Esophagus squamous epithelium (tissue), 5 donors: ENCODE measurements around the gene UBE2N. TPM values are rescaled to one million over a fixed set of nuclear protein-coding genes. Genes with fewer than 3 reads are reported as not detected.
A peak's percentile ranks its signal among the peaks of the same experiment; 100 is the strongest.
"Not testable (repeated sequence)": the region's sequence is repeated elsewhere in the genome, so short reads cannot be mapped to it uniquely, and the experiment has no call there.

ENCODE experiments used
- DNase-seq: peaks from one replicate; lab custom pipeline; 2025; lab: John Stamatoyannopoulos, UW
- H3K27ac ChIP-seq, 4 donors: fragments of 200-600 bp; sonication (generic); one replicate each; pipeline ENCODE4 v1.5.1; 2016 to 2019; ENCODE audit warnings: mild to moderate bottlenecking in 1 of 4
- H3K27me3 ChIP-seq, 4 donors: fragments of 200-600 bp; sonication (generic); 1 replicate in 3 of 4; 2 replicates in 1 of 4; pipeline versions ENCODE4 v1.5.1 to v1.6.0; 2017 to 2021; ENCODE audit warnings: antibody characterized with exemption in 1 of 4
- H3K36me3 ChIP-seq, 3 donors: fragments of 200-600 bp; sonication (generic); one replicate each; pipeline ENCODE4 v1.5.1; 2016 to 2019
- H3K4me1 ChIP-seq, 3 donors: fragments of 200-600 bp; sonication (generic); one replicate each; pipeline ENCODE4 v1.5.1; 2017 to 2019
- H3K4me3 ChIP-seq, 4 donors: fragments of 200-600 bp; sonication (generic); 1 replicate in 3 of 4; 2 replicates in 1 of 4; pipeline ENCODE4 v1.5.1; 2016 to 2019; ENCODE audit warnings: mild to moderate bottlenecking in 2 of 4, moderate library complexity in 1 of 4
- H3K9me3 ChIP-seq, 3 donors: fragments of 200-600 bp; sonication (generic); one replicate each; pipeline ENCODE4 v1.5.1; 2016 to 2019
- POLR2A ChIP-seq, 4 donors: fragments of 450-650 bp; IDR thresholded peaks; one replicate each; pipeline ENCODE4 v1.6.1; 2017; ENCODE audit warnings: antibody characterized with exemption in 4 of 4, mild to moderate bottlenecking in 4 of 4, moderate library complexity in 3 of 4
- WGBS, 2 donors: methylation state at CpG; one replicate each; pipeline ENCODE4 v1.1.5; 2018; 5-methylcytosine and 5-hydroxymethylcytosine counted together
- intact Hi-C: fragments of 100-400 bp; cut with DNase I; formaldehyde crosslinking; loops from one replicate; pipeline ENCODE4 v1.15.0; 2022
- total RNA-seq, 4 donors: library from RNA; depleted of rRNA; stranded (reverse); fragments of >200 nt; gene quantifications; one replicate each; pipeline ENCODE4 v1.1.0, GENCODE V29; 2016
- TF ChIP-seq, protein P1 (sequence below), 6 experiments: fragments of 450-650 bp in 4 of 6; fragments of 200-600 bp in 2 of 6; sonication (generic) in 2 of 6; IDR thresholded peaks; one replicate each; pipeline ENCODE4 v1.5.1; 2016 to 2019; ENCODE audit warnings: antibody characterized with exemption in 6 of 6, mild to moderate bottlenecking in 4 of 6, moderate library complexity in 4 of 6
- donor health status: DM: yes; HTN: yes; CAD: no.

Gene UBE2N
- total RNA-seq, 4 donors from 2014 or later = 32.6 to 52.8 (median 43.3) TPM

DNA sequence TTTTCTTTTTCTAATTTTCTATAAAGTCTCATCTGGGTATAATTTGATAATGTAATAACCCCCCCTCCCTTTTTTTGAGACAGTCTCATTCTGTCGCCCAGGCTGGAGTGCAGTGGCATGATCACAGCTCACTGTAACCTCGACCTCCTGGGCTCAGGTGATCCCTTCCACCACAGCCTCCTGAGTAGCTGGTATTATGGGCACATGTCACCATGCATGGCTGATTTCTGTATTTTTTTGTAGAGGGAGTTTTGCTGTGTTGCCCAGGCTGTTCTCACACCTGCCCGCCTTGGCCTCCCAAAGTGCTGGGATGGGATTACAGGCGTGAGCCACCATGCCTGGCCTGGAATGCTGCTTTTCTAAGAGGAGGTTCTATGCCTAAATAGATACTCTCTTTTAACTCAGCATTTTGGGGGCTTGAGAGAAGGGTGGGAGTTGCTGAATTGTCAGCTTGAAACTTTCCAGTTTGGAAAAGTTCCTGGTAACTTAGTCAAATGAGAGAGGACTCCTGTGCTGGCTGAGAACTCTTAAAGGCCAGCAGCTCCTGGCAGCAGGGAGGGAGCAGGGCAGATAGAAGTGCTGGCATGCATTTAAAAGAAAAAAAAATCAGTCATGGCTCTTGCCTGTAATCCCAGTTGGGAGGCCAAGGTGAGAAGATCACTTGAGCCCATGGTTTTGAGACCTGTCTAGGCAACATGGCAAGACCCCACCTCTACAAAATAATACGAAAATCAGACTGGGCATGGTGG is 51.0 kb downstream of the UBE2N start:
- Histone ChIP-seq H3K9me3 (no peaks in the 10 kb centered on the region), H3K4me3 (no peak overlapping the region), H3K4me1 (peaks cover 0 to 51% (median 10%) of the 10 kb centered on the region in 3 donors), H3K27ac (no peak overlapping the region), H3K27me3 (no peaks in the 10 kb centered on the region), H3K36me3 (peaks cover 0 to 13% (median 0%) of the 10 kb centered on the region in 3 donors)
- no peak for DNase-seq
- intact Hi-C loops = no loop called here
- WGBS, 2 donors = 69 to 86% methylated on average over 3 of the region's 5 CpGs
- TF ChIP-seq, protein P1, sequence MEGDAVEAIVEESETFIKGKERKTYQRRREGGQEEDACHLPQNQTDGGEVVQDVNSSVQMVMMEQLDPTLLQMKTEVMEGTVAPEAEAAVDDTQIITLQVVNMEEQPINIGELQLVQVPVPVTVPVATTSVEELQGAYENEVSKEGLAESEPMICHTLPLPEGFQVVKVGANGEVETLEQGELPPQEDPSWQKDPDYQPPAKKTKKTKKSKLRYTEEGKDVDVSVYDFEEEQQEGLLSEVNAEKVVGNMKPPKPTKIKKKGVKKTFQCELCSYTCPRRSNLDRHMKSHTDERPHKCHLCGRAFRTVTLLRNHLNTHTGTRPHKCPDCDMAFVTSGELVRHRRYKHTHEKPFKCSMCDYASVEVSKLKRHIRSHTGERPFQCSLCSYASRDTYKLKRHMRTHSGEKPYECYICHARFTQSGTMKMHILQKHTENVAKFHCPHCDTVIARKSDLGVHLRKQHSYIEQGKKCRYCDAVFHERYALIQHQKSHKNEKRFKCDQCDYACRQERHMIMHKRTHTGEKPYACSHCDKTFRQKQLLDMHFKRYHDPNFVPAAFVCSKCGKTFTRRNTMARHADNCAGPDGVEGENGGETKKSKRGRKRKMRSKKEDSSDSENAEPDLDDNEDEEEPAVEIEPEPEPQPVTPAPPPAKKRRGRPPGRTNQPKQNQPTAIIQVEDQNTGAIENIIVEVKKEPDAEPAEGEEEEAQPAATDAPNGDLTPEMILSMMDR (IDR thresholded peaks at IDR 0.05) = no peak
- TF ChIP-seq POLR2A (IDR thresholded peaks at IDR 0.05) = no peak

DNA sequence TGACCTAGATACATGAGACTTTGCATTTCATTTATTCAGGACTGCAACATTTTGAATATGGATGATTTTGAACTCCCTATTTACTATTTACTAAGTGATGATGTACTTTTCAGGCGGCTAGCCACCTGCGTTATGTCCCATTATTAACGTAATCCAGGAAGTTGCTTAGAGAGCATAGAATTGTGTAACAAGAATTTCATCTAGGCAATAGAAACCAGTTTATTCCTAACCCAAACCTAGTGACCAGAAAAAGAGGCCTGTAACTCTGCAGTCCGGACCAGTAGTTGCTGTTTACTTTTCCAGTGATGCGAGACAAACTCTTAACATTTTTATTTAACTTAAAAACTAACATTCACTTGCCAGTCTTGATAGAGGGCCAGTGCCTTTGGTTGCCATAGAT is 51.7 kb downstream of the UBE2N start:
- TF ChIP-seq, protein P1 (IDR thresholded peaks at IDR 0.05) = no peak
- no peak for TF ChIP-seq POLR2A (IDR thresholded peaks at IDR 0.05)
- no peak for DNase-seq
- intact Hi-C loops = no loop called here
- no peak overlapping the region for H3K4me3 ChIP-seq
- no peaks in the 10 kb centered on the region for H3K9me3 ChIP-seq
- no peaks in the 10 kb centered on the region for H3K27me3 ChIP-seq
- H3K27ac ChIP-seq = no peak overlapping the region
- peaks cover 0 to 54% (median 12%) of the 10 kb centered on the region in 3 donors for H3K4me1 ChIP-seq
- WGBS, 2 donors = 26 to 47% methylated on average over 5 of the region's 5 CpGs
- peaks cover 0 to 6% (median 0%) of the 10 kb centered on the region in 3 donors for H3K36me3 ChIP-seq

DNA sequence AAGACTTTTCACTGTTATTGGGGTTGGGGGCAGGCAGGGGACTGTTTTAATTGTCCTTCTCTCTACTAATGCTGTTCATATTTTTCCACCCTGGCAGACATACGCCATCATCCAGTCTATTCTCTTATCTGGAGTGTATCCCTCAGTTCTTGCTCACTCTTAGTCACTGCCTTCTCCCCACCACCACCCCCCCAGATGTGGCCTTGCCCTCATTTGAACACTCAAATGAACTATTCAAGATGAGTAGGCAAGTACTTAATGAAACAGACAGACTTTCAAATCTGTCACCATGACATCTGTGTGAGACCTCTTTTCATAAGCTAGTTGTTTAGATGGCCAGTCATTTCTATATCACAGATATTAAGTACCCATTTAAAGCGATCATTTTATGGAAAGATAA is 54.0 kb downstream of the UBE2N start:
- Histone ChIP-seq H3K27me3 (no peaks in the 10 kb centered on the region), H3K9me3 (no peaks in the 10 kb centered on the region), H3K4me1 (peaks cover 0 to 74% (median 22%) of the 10 kb centered on the region in 3 donors), H3K4me3 (no peak overlapping the region), H3K27ac (no peak overlapping the region), H3K36me3 (no peaks in the 10 kb centered on the region)
- WGBS, 2 donors = 61 to 75% methylated on average over 2 of the region's 2 CpGs
- DNase-seq = no peak
- intact Hi-C loops = no loop called here
- TF ChIP-seq, protein P1 (IDR thresholded peaks at IDR 0.05) = no peak
- TF ChIP-seq POLR2A (IDR thresholded peaks at IDR 0.05) = no peak

DNA sequence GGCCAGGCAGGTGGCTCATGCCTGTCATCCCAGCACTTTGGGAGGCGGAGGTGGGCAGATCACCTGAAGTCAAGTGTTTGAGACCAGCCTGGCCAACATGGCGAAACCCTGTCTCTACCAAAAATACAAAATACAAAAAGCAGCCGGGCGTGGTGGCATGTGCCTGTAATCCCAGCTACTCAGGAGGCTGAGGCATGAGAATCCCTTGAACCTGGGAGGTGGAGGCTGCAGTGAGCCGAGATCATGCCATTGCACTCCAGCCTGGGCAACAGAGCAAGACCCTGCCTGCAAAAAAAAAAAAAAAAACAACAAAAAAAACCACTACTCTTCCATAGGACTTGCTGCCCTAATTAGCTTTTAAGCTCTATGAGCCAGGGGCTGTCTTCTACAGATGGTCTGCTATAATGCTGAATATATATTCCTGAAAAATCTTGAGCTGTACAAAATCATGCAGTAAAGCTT is 59.7 kb downstream of the UBE2N start:
- DNase-seq, H3K36me3 ChIP-seq, H3K9me3 ChIP-seq, H3K27me3 ChIP-seq, intact Hi-C loops: not testable (repeated sequence)
- Histone ChIP-seq H3K4me1 (peaks cover 28 to 59% (median 29%) of the 10 kb centered on the region in 3 donors), H3K4me3 (peak overlapping the region in 1 of 4 donors; percentile 93), H3K27ac (peak overlapping the region in 3 of 4 donors; percentile 93 to 97 (median 97))
- 68 to 69% methylated on average over 5 of the region's 5 CpGs for WGBS, 2 donors

DNA sequence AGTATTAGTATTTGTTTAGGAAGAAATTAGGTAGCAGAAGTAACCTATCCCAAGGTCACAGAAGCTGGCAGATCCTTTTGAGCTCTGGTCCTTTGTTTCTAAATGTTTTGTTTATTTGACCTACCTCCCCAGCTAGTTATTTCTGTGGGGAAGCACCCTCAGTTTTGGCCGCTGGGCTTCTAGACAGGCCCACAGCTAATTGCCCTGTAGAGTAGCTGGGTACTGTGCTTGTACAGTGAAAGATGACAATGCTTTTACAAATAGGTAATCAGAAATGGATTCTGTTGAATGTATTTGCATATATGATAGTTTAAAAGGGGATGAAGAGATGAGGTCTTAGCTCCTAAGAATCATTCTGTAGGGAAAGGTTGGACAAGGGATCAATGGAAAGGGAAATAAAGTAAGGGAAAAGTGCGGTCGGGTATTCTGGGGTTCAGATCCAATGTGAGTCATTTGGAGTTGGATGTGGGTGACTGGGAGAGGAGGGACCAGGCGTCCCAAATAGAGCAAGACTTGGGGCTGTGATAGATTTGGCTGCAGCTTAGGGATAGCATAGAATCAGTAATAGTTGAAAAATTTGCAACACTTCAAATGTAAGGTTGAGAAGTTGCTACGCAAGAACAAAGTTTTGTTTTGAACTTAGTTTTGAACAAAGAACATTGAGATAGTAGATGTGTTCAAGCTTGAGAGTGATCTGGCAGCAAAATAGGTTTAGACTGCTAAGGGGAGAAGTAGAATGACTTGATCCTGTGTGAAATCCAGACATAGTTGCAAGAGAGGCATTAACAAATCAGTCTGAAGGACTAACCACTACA is 60.4 kb downstream of the UBE2N start:
- Histone ChIP-seq H3K27ac (peak overlapping the region in 3 of 4 donors; percentile 93 to 97 (median 97)), H3K27me3 (no peaks in the 10 kb centered on the region), H3K9me3 (no peaks in the 10 kb centered on the region), H3K4me3 (peak overlapping the region in 3 of 4 donors; percentile 93 to 94 (median 93)), H3K4me1 (peaks cover 33 to 63% (median 35%) of the 10 kb centered on the region in 3 donors), H3K36me3 (no peaks in the 10 kb centered on the region)
- no peak for TF ChIP-seq POLR2A (IDR thresholded peaks at IDR 0.05)
- TF ChIP-seq, protein P1 (IDR thresholded peaks at IDR 0.05) = no peak
- intact Hi-C loops = no loop called here
- WGBS, 2 donors = 27 to 32% methylated on average over 5 of the region's 5 CpGs
- no peak for DNase-seq
